HG03175 (cell line): Measurements from ENCODE around the gene TTC5.
A peak's percentile ranks its signal among the peaks of the same experiment; 100 is the strongest.
"Not testable (repeated sequence)": the region's sequence is repeated elsewhere in the genome, so short reads cannot be mapped to it uniquely, and the experiment has no call there.

Experiments
- ATAC-seq: cut with Tn5 transposase; IDR thresholded peaks from one replicate; pipeline ENCODE4 v1.9.1; 2021; ENCODE audit warnings: mild to moderate bottlenecking, moderate library complexity; ENCODE audit not compliant: unreplicated experiment

TTC5 gene

GRCh38 chr14:20305265-20306078 is at the start of gene TTC5:
TTC5 (minus strand) TSS chr14:20305951; CDS start chr14:20305937, 14 bp downstream.
- peak; percentile 97 for ATAC-seq

DNA sequence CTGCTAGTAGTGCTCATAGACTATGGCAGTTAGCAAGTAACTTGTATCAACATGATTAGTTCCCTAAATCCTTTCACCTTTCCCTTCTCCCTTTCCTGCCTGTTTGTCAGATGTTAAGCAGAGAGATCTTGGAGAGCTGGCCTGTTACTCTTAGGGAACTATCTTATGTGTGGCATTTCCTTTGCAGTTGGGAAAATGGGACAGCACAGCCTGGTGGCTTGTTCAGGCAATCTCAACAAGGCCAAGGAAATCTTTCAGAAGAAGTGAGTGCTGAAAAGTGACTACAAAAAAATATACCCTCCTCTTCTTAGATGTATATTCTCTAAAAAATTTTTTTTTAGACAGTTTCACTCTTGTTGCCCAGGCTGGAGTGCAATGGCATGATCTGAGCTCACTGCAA is 45.1 kb upstream of the TTC5 start:
- no peak for ATAC-seq

GRCh38 chr14:20350282-20350681 is 44.5 kb upstream of the TTC5 start:
- ATAC-seq: no peak

GRCh38 chr14:20347747-20348146 is 42.0 kb upstream of the TTC5 start:
- ATAC-seq: no peak

DNA sequence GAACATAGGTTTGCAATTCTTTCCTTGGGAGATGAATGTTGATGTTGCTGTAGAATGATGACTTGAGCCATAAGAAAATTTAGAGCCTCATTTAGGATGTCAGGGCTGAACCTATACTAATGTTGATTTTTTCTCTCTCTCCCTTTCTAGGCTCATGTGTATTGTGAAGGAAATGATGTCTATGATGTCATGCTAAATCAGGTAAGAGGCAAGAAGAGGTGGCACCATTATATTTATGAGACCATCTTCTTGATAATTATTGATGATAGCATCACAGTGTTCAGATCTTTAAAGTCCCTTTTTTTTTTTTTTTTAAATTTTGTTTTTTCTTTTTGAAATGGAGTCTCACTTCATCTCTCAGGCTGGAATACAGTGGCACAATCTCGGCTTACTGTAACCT is 41.0 kb upstream of the TTC5 start:
- ATAC-seq: no peak

- no peak for ATAC-seq
Measured at GRCh38 chr14:20345366-20345765, 39.6 kb upstream of the TTC5 start.

DNA sequence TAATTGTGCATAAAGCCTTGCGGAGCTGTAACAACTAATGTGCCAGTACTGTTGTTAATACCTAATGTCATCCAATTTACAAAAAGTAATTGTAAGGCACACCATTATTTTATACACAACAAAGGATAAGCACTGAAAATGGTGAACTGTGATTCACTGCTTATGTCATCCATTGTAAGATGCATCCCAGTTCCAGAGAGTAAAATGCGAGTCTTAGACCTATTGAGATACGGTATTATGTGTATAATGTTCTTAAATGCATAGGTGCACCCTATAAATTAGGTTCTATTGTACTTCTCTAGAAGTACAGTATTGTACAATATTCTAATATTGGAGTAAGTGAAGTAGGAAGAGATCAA is 38.1 kb upstream of the TTC5 start:
- ATAC-seq: no peak

DNA sequence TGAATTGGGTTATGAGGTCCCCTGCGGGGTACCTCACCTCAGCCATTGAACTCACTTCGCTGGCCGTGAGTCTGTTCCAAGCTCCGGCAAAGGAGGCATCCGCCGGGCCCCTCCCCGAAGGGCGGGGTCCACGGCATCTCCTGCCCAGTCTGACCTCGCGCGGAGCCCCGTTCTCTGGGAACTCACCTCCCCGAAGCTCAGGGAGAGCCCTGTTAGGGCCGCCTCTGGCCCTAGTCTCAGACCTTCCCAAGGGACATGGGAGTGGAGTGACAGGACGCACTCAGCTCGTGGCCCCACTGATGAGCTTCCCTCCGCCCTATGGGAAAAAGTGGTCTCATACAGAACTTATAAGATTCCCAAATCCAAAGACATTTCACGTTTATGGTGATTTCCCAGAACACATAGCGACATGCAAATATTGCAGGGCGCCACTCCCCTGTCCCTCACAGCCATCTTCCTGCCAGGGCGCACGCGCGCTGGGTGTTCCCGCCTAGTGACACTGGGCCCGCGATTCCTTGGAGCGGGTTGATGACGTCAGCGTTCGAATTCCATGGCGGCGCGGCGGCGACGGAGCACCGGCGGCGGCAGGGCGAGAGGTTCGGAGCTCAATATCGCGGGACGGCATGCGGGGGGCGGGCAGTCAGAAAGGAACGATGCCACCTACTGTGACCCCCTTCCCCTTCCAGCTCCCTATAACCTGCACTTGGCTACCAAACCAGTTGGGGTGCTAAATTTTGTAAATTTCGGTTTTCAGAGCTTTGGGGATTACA is 37.5 kb upstream of the TTC5 start, which contains the start of gene PARP2:
Gene PARP2, plus strand, starts transcription at position 544 of the 770 bp plus-strand sequence. Its CDS starts 7 bp downstream, at position 551.
- ATAC-seq: peak; percentile 91

DNA sequence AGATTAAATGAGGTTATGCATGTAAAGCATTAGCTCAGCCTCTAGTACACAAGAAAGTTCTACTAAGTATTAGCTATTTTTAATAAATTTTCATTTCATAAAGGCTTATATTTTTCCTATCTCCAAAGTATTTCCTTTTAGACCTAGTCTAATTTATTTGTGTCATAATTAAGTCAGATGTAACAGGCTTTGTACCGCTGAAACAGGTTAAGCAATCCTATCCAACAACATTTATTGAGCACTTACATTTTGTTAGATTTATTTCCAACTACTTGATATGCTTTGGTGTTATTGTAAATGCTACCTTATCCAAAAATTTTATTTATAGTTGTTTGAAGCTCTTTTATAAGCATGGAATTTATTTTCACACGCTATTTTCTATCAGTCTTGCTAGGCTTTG is 35.9 kb upstream of the TTC5 start:
- ATAC-seq: no peak

DNA sequence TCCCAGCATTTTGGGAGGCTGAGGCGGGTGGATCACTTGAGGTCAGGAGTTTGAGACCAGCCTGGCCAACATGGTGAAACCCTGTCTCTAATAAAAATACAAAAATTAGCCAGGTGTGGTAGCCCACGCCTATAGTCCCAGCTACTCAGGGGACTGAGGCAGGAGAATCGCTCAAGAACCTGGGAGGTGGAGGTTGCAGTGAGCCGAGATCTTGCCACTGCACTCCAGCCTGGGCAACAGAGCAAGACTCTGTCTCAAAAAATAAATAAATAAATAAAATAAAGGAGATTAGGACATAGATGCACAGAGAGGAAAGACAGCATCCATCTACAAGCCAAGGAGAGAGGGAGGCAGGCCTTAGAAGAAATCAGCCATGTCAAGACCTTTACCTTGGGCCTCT is 35.3 kb upstream of the TTC5 start:
- ATAC-seq: not testable (repeated sequence)

- no peak for ATAC-seq
Measured at GRCh38 chr14:20334017-20334416, 28.3 kb upstream of the TTC5 start.

GRCh38 chr14:20333494-20333841 is 27.7 kb upstream of the TTC5 start:
- ATAC-seq: peak; percentile 13

DNA sequence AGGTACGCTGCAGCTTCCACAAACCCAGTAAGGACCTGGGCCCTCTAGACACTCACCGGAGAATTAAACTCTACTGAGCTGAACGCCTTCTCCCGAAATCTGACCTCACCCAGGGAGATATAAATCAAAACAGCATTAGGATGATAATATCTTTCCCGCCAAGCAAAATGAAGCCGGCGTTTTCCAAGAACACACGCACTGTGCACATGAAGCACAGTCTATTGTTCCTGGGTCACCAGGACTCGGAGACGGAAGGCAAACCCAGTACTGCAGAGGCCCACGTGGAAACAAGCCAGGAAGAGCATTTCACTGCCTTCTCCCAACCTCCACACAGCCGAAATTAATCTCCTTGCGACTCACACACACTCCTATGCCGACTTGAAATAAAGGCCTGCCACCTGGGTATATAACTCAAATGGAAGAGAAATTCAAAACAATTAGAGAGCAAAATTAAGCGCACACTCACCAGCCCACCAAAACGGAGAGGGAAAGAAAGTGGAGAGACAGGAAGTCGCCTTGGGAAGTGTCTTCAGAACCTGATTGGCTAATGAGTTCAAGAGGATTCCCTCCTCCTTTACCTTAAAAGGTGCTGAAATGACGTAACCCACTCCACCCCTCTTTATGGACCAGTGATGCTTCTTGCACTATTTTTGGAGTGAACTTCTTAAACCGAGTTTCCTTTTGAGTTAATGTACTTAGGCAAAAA is 27.2 kb upstream of the TTC5 start, which contains the start of gene CCNB1IP1:
Gene CCNB1IP1, minus strand, starts transcription at position 492 of the 706 bp plus-strand sequence. CDS start 16,756 bp downstream, outside the sequence.
- peak; percentile 99 for ATAC-seq

DNA sequence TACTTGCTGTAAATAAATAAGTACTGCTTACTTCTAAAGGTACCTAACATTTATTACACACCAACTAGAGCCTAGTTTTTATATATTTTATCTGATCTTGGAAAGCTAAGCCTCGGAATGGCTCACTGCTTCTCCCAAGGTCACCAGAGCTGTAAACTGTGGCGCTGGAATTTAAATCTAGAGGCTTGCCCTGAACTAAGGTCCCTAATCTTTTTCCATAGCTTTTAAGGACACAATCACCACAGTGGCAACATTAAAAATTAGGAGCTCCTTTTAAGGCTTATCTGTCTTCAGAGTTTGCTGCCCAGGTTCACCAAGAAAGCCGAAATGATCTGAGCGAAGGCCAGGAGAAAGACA is 26.7 kb upstream of the TTC5 start:
- peak; percentile 16 for ATAC-seq

- no peak for ATAC-seq
Measured at GRCh38 chr14:20331053-20331613, 25.4 kb upstream of the TTC5 start.

GRCh38 chr14:20329355-20329754 is 23.6 kb upstream of the TTC5 start:
- no peak for ATAC-seq

DNA sequence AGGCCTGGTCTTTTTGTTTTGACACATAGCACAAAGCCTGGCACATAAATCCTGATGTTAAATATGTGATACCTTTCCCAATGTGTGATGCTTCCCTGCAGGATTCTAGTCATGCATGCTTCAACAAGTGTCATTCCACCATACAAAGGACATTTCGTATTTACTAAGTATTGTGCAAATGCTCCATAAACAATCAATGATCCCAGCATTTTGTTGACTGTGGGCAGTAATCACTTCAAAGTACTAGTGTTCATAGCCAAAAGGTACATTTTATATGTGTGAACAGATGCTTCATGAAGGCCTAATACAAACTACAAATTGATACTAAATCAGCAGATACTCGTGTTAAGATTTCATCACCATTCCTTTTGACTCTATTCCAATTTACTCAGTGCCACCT is 23.0 kb upstream of the TTC5 start:
- no peak for ATAC-seq

DNA sequence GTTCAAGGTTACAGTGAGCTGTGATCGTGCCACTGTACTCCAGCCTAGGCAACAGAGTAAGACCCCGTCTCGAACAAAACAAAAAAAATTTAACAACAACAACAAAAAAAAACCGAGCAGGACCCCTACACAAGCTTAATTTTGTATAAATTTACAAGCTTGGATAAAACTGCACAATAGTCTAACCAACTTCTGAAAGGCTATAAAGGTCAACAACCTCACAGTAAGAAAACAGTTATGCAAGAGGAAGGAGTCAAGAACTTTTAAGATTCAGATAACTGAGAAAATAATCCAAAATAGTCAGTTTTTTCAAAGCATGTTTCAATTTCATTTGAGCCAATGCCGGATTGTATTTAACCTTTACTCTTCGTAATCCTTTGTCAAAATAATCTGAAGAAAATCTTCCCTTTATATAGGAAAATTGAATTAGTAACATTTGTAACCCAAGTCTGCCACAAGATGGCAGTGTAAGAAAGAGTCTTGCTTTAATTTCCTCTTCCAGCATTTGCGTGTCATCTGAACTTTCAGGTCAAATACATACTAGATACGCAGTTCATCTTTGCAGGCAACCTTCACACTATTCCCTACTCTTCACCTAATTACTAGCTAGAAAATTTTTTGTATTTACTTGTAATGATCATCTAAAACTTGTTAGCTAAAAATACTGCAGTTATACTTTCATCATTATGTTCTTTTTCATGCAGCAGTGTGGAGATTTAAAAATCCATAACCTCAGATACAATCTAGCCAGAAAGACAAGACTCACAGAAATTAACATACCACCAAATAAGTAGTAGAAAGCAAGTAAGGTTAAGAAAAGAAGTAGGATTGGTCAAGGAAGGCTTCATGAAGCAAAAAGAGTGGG is 21.5 kb upstream of the TTC5 start:
- ATAC-seq: no peak

GRCh38 chr14:20317720-20318119 is 12.0 kb upstream of the TTC5 start:
- no peak for ATAC-seq

- ATAC-seq: no peak
Measured at GRCh38 chr14:20314026-20314425, 8.3 kb upstream of the TTC5 start.
